ENCODE results near the gene PLXNA4. TPM values are rescaled to one million over a fixed set of nuclear protein-coding genes. Genes with fewer than 3 reads are reported as not detected.

The PLXNA4 gene
- total RNA-seq, 1 experiment from 2014 or later: not detected

DNA sequence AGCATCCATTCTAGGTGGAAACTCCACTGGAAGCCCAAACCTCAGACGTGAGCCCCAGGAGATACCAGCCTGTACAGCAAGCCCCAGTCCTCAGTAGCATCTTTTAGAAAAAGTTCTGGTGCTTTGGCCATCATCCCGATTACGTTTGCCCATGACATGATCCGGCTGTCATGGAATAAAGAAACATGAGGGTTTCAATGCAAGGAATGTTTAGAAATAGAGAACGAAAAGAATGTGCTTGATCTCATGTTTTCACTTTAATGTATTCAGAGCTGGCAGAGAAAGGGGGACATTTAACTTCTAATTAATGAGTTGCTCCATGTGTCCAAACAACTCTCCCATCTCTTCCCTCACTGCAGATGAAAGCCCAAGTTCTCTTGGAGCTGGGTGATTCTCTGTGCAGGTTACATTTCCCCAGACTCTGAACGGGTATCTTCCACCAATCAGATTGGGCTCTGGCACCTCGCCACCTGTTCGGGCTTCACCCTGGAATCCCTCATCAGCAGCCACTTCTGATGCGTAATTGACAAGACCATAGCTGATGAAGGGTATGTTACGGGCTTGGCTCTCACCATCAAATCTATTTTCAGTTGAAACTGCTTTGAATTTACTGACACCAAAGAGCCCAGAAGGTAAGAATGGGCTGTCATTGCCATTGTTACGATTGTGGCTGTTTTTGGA is 165.3 kb downstream of the PLXNA4 start:
- TF ChIP-seq, protein P1, sequence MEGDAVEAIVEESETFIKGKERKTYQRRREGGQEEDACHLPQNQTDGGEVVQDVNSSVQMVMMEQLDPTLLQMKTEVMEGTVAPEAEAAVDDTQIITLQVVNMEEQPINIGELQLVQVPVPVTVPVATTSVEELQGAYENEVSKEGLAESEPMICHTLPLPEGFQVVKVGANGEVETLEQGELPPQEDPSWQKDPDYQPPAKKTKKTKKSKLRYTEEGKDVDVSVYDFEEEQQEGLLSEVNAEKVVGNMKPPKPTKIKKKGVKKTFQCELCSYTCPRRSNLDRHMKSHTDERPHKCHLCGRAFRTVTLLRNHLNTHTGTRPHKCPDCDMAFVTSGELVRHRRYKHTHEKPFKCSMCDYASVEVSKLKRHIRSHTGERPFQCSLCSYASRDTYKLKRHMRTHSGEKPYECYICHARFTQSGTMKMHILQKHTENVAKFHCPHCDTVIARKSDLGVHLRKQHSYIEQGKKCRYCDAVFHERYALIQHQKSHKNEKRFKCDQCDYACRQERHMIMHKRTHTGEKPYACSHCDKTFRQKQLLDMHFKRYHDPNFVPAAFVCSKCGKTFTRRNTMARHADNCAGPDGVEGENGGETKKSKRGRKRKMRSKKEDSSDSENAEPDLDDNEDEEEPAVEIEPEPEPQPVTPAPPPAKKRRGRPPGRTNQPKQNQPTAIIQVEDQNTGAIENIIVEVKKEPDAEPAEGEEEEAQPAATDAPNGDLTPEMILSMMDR (IDR thresholded peaks at IDR 0.05; ENCODE audit: unreplicated experiment): no peak
- H3K36me3 Mint-ChIP-seq (ENCODE audit: insufficient read depth, unreplicated experiment): no peaks in the 10 kb centered on the region
- intact Hi-C loops (cut with micrococcal nuclease): no loop called here
- no TSS peak for BruUV-seq (replicated peaks)
- no peak overlapping the region for H3K4me3 Mint-ChIP-seq (ENCODE audit: unreplicated experiment)
- ChIA-PET CTCF (interaction anchor here (0.6 kb wide), 1 partner anchor 38 kb away, joined by 3 read pairs; no protein-coding TSS in a partner anchor), POLR2A (no interaction called here)
- H3K9me3 Mint-ChIP-seq (ENCODE audit: unreplicated experiment): no peaks in the 10 kb centered on the region
- no peaks in the 10 kb centered on the region for H3K4me1 Mint-ChIP-seq (ENCODE audit: insufficient read depth, unreplicated experiment)
- DNase-seq (ENCODE audit: unreplicated experiment): no peak
- H3K27ac Mint-ChIP-seq (ENCODE audit: low read depth, unreplicated experiment): no peak overlapping the region
- peaks cover 21% of the 10 kb centered on the region for H3K27me3 Mint-ChIP-seq (ENCODE audit: insufficient read depth, unreplicated experiment)

DNA sequence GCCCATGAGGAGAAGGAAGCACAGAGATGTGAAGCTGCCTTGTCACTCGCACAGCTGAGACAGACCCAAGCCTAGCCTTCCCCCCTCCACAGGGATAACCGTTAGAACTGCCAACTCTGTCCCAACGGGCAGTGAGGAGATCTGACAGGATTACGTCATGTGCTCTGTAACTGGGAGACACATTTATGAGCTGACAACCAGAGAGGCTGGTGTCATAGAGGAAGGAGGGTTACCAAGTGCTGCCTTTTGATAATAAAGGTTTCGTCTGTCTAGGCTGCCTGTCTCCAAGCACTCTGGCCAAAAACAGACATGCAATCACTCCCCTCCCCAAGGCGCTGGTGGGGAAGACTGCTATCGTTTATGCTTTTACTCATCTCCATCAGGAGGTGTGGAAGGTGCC is 165.9 kb downstream of the PLXNA4 start:
- H3K27me3 Mint-ChIP-seq (ENCODE audit: insufficient read depth, unreplicated experiment): peaks cover 21% of the 10 kb centered on the region
- ChIA-PET POLR2A (no interaction called here), CTCF (no interaction called here)
- H3K27ac Mint-ChIP-seq (ENCODE audit: low read depth, unreplicated experiment): no peak overlapping the region
- H3K36me3 Mint-ChIP-seq (ENCODE audit: insufficient read depth, unreplicated experiment): no peaks in the 10 kb centered on the region
- H3K4me3 Mint-ChIP-seq (ENCODE audit: unreplicated experiment): no peak overlapping the region
- TF ChIP-seq, protein P1 (IDR thresholded peaks at IDR 0.05; ENCODE audit: unreplicated experiment): no peak
- intact Hi-C loops (cut with micrococcal nuclease): no loop called here
- DNase-seq (ENCODE audit: unreplicated experiment): no peak
- no peaks in the 10 kb centered on the region for H3K4me1 Mint-ChIP-seq (ENCODE audit: insufficient read depth, unreplicated experiment)
- no peaks in the 10 kb centered on the region for H3K9me3 Mint-ChIP-seq (ENCODE audit: unreplicated experiment)
- no TSS peak for BruUV-seq (replicated peaks)

DNA sequence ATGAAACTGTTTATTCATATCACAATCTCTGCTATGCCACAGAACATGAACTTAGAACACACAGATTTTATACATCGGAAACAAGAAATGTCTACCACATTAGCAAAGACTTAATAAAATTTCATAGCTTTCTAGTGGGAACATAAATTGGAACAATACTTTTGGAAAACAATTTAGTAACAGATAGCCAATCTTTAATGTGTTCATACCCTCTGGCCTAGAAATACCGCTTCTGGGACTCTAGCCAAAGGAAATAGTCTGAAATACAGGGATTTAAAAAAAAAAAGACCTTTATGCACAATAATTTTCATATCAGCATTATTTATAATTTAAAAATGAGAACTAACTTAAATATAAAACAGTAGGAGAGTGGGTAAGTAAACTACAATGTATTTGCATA is 168.5 kb downstream of the PLXNA4 start:
- peaks cover 16% of the 10 kb centered on the region for H3K27me3 Mint-ChIP-seq (ENCODE audit: insufficient read depth, unreplicated experiment)
- DNase-seq (ENCODE audit: unreplicated experiment): no peak
- intact Hi-C loops (cut with micrococcal nuclease): no loop called here
- no peaks in the 10 kb centered on the region for H3K4me1 Mint-ChIP-seq (ENCODE audit: insufficient read depth, unreplicated experiment)
- ChIA-PET CTCF (no interaction called here), POLR2A (no interaction called here)
- TF ChIP-seq, protein P1 (IDR thresholded peaks at IDR 0.05; ENCODE audit: unreplicated experiment): no peak
- H3K27ac Mint-ChIP-seq (ENCODE audit: low read depth, unreplicated experiment): no peak overlapping the region
- BruUV-seq (replicated peaks): no TSS peak
- no peaks in the 10 kb centered on the region for H3K36me3 Mint-ChIP-seq (ENCODE audit: insufficient read depth, unreplicated experiment)
- no peak overlapping the region for H3K4me3 Mint-ChIP-seq (ENCODE audit: unreplicated experiment)
- H3K9me3 Mint-ChIP-seq (ENCODE audit: unreplicated experiment): no peaks in the 10 kb centered on the region

DNA sequence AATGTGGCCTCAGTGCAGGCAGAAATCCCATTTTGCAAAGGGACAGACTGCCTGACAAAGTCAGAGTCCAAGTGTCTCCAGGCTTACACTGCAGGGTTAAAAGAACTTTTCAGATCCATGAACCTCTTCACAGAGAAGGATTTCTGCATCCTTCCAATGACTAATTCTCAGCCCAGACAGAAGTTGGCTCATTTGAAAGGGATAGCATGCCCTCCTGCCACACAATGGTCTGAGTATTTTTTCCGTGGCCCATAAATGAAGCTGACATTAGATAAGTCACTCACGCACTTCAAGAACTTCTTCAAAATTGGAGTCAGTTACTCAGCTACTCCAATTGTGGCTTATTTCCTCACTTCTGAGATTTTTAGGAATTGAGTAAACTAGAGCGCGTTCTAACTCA is 170.2 kb downstream of the PLXNA4 start:
- no peaks in the 10 kb centered on the region for H3K36me3 Mint-ChIP-seq (ENCODE audit: insufficient read depth, unreplicated experiment)
- no peak overlapping the region for H3K27ac Mint-ChIP-seq (ENCODE audit: low read depth, unreplicated experiment)
- intact Hi-C loops (cut with micrococcal nuclease): no loop called here
- DNase-seq (ENCODE audit: unreplicated experiment): no peak
- peaks cover 6% of the 10 kb centered on the region for H3K9me3 Mint-ChIP-seq (ENCODE audit: unreplicated experiment)
- no peaks in the 10 kb centered on the region for H3K4me1 Mint-ChIP-seq (ENCODE audit: insufficient read depth, unreplicated experiment)
- H3K4me3 Mint-ChIP-seq (ENCODE audit: unreplicated experiment): no peak overlapping the region
- BruUV-seq (replicated peaks): no TSS peak
- H3K27me3 Mint-ChIP-seq (ENCODE audit: insufficient read depth, unreplicated experiment): peaks cover 20% of the 10 kb centered on the region
- POLR2A ChIA-PET: no interaction called here
- TF ChIP-seq, protein P1 (IDR thresholded peaks at IDR 0.05; ENCODE audit: unreplicated experiment): no peak
- CTCF ChIA-PET: no interaction called here
